ENCODE data around the gene SAMD7.

SAMD7 gene

GRCh38 chr3:169966428-169966950, 55.1 kb downstream of the SAMD7 start, which contains the start of gene SEC62:
SEC62 (plus strand) TSS chr3:169966807; CDS start chr3:169966823, 16 bp downstream.
- peak; percentile 82 for DNase-seq (ENCODE audit: low read depth)

DNA sequence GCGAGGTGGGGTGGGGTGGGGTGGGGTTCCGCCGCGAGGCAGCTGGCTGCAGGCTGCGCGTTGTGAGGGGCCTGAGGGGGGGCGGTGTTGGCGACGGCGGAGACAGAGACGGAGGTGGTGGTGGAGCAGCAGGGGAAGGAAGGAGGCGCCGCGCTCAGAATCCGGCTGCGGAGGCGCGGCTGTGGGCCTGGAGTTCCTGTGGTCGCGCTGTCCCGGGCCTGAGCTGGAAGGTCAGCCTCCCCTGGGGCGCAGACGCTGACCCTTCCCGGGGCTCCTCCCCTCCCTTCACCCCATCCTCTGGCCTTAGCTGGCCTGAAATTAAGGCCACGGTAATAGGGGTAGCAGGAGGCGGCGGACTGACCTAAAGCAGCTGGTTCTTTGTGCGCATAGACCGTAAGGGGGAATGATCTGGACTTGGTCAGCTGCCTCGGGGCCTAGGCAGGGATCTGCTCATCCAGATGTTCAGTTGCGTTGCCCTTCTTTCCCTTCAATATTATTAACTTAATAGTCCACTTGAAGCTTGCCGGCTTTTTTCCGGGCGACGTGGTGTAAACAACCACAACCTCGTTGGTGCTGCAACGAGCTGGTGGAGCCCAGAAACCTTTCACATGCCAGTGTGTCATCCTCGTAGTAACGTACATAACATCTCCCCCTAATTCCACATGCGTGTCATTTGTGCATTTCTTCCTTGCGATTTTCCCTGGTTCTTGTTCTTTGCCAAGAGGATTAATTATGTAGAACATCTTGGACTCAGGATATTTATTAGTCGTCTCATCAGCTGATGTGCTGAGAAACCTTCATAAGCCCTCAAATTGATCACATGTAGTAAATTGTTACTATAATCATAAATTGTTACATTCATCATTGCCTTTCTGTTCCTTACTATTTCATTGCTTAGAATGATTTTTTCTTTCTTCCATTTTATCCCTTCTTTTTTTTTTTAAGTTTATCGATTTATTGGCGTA, 55.9 kb downstream of the SAMD7 start:
- peak; percentile 16 for DNase-seq (ENCODE audit: low read depth)

- DNase-seq (ENCODE audit: low read depth) = no peak
Observed at GRCh38 chr3:169968224-169968885, 57.0 kb downstream of the SAMD7 start.

- DNase-seq (ENCODE audit: low read depth) = no peak
Observed at GRCh38 chr3:169969174-169970095, 58.1 kb downstream of the SAMD7 start.

GRCh38 chr3:169970847-169971246, 59.5 kb downstream of the SAMD7 start:
- no peak for DNase-seq (ENCODE audit: low read depth)

- no peak for DNase-seq (ENCODE audit: low read depth)
Observed at GRCh38 chr3:169971522-169971921, 60.1 kb downstream of the SAMD7 start.

DNA sequence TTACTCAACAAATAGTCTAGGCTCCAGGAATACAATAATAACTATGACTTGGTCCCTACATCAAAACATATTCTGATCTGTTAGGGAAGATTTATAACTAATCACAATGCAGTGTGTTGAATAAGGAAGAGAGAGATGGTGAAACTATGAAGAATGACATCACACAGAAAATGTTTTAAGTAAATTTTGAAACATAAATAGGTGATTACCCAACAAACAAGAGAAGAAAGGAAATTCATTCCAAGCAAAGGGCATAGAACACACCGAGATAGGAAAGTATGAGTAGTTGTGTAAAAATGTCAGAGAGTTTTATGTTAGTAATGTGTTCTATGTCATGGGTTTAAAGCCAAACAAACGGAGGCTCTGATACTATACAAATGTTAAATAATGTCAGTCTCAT, 68.7 kb downstream of the SAMD7 start:
- DNase-seq (ENCODE audit: low read depth) = no peak

DNA sequence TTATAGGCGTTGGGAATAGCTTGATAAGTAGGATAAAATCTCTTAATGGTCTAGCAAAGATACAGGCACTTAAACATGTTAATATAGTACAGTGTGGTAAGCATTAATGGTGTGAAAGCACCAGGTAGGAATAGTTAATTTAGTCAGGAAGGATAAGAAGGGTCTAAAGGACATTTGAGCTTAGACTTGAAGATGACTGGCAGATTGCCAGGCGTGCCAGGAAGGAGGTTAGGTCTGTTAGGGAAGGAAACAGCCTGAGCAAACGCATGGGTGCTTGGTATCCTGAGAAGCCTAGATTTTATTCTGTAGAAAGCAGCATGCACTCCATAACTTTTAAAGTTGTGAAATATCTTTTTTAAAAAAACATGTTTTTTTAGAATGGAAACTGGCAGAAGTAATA, 72.9 kb downstream of the SAMD7 start:
- DNase-seq (ENCODE audit: low read depth) = no peak
